Breast epithelium (tissue), 4 donors: ENCODE data around the gene C1S. TPM values are rescaled to one million over a fixed set of nuclear protein-coding genes. Genes with fewer than 3 reads are reported as not detected.

Source experiments
- DNase-seq, 2 donors: peaks; one replicate each; pipeline ENCODE4 v3.0.0-alpha.2; 2019; ENCODE audit warnings: low spot score in 2 of 2
- H3K27ac ChIP-seq, 2 donors: fragments of 200-600 bp; sonication (generic) in 1 of 2; one replicate each; pipeline ENCODE4 v1.5.1; 2016 to 2019; ENCODE audit warnings: mild to moderate bottlenecking in 1 of 2
- H3K27me3 ChIP-seq, 2 donors: fragments of 200-600 bp; sonication (generic) in 1 of 2; one replicate each; pipeline versions ENCODE4 v1.5.1 to v1.6.0; 2017 to 2019; ENCODE audit warnings: control low read depth in 1 of 2, mild to moderate bottlenecking in 1 of 2
- H3K36me3 ChIP-seq: fragments of 200-600 bp; one replicate; pipeline ENCODE4 v1.5.1; 2019
- H3K4me1 ChIP-seq, 2 donors: fragments of 200-600 bp; sonication (generic); one replicate each; pipeline ENCODE4 v1.5.1; 2016 to 2019; ENCODE audit warnings: control low read depth in 1 of 2
- H3K4me3 ChIP-seq, 3 donors: fragments of 200-600 bp; sonication (generic); 1 replicate in 2 of 3; 2 replicates in 1 of 3; pipeline ENCODE4 v1.5.1; 2016 to 2019; ENCODE audit warnings: mild to moderate bottlenecking in 3 of 3, moderate library complexity in 2 of 3
- H3K9me3 ChIP-seq, 2 donors: fragments of 200-600 bp; sonication (generic) in 1 of 2; one replicate each; pipeline ENCODE4 v1.5.1; 2016 to 2019; ENCODE audit warnings: control low read depth in 1 of 2
- POLR2A ChIP-seq: fragments of 450-650 bp; IDR thresholded peaks from one replicate; pipeline ENCODE4 v1.6.1; 2016; ENCODE audit warnings: antibody characterized with exemption, mild to moderate bottlenecking, moderate library complexity
- POLR2AphosphoS5 ChIP-seq, 3 donors: sonication (generic); formaldehyde crosslinking; IDR thresholded peaks; one replicate each; pipeline ENCODE4 v1.6.1; 2017; ENCODE audit warnings: antibody characterized with exemption in 3 of 3
- intact Hi-C: fragments of 100-400 bp; cut with DNase I; formaldehyde crosslinking; loops from one replicate; pipeline ENCODE4 v1.15.1; 2023; ENCODE audit warnings: low total_unique reads
- total RNA-seq, 3 donors: library from RNA; depleted of rRNA; stranded (reverse); fragments of >200 nt; gene quantifications; one replicate each; pipeline ENCODE4 v1.1.0, GENCODE V29; 2016
- TF ChIP-seq, protein P1 (sequence below), 3 donors: fragments of 450-650 bp; IDR thresholded peaks; one replicate each; pipeline ENCODE4 v1.5.1; 2016 to 2017; ENCODE audit warnings: antibody characterized with exemption in 3 of 3, mild to moderate bottlenecking in 3 of 3, moderate library complexity in 3 of 3

Gene C1S
- total RNA-seq, 3 donors from 2014 or later: 307 to 959 (median 622) TPM

- TF ChIP-seq POLR2AphosphoS5 (IDR thresholded peaks at IDR 0.05): no peak
- Histone ChIP-seq H3K9me3 (no peaks in the 10 kb centered on the region), H3K4me1 (peaks cover 0 to 3% of the 10 kb centered on the region in 2 donors), H3K4me3 (no peak overlapping the region), H3K27me3 (no peaks in the 10 kb centered on the region), H3K27ac (peak overlapping the region in 1 of 2 donors; percentile 48), H3K36me3 (no peaks in the 10 kb centered on the region)
- intact Hi-C loops: no loop called here
- DNase-seq: no peak
Observed at GRCh38 chr12:7083125-7083524, 22.6 kb downstream of the C1S start.

- H3K27ac ChIP-seq: peak overlapping the region; percentile 88 to 98
- DNase-seq: no peak
Observed at GRCh38 chr12:7089196-7089871, 28.8 kb downstream of the C1S start.

GRCh38 chr12:7090222-7090998 is 29.9 kb downstream of the C1S start:
- no peaks in the 10 kb centered on the region for H3K27me3 ChIP-seq
- no peak for DNase-seq
- TF ChIP-seq POLR2AphosphoS5 (IDR thresholded peaks at IDR 0.05) (peak in 1 of 3 donors; percentile 19), POLR2A (no peak)
- intact Hi-C loops: no loop called here
- H3K9me3 ChIP-seq: no peaks in the 10 kb centered on the region
- H3K27ac ChIP-seq: peak overlapping the region; percentile 88 to 98
- H3K4me1 ChIP-seq: peaks cover 2 to 8% of the 10 kb centered on the region in 2 donors
- H3K4me3 ChIP-seq: peak overlapping the region; percentile 55 to 77 (median 63)
- no peaks in the 10 kb centered on the region for H3K36me3 ChIP-seq

More at GRCh38 chr12:7089196-7089871, 28.8 kb downstream of the C1S start:
- H3K27me3 ChIP-seq: no peaks in the 10 kb centered on the region
- TF ChIP-seq POLR2A (no peak), POLR2AphosphoS5 (IDR thresholded peaks at IDR 0.05) (no peak)
- TF ChIP-seq, protein P1, sequence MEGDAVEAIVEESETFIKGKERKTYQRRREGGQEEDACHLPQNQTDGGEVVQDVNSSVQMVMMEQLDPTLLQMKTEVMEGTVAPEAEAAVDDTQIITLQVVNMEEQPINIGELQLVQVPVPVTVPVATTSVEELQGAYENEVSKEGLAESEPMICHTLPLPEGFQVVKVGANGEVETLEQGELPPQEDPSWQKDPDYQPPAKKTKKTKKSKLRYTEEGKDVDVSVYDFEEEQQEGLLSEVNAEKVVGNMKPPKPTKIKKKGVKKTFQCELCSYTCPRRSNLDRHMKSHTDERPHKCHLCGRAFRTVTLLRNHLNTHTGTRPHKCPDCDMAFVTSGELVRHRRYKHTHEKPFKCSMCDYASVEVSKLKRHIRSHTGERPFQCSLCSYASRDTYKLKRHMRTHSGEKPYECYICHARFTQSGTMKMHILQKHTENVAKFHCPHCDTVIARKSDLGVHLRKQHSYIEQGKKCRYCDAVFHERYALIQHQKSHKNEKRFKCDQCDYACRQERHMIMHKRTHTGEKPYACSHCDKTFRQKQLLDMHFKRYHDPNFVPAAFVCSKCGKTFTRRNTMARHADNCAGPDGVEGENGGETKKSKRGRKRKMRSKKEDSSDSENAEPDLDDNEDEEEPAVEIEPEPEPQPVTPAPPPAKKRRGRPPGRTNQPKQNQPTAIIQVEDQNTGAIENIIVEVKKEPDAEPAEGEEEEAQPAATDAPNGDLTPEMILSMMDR (IDR thresholded peaks at IDR 0.05): no peak
- peak overlapping the region in 2 of 3 donors; percentile 63 to 77 for H3K4me3 ChIP-seq
- H3K9me3 ChIP-seq: no peaks in the 10 kb centered on the region
- H3K36me3 ChIP-seq: no peaks in the 10 kb centered on the region
- peaks cover 2 to 8% of the 10 kb centered on the region in 2 donors for H3K4me1 ChIP-seq
- intact Hi-C loops: no loop called here

GRCh38 chr12:7091171-7091570 is 30.7 kb downstream of the C1S start:
- peak overlapping the region; percentile 55 to 77 (median 63) for H3K4me3 ChIP-seq
- H3K4me1 ChIP-seq: peaks cover 2 to 8% of the 10 kb centered on the region in 2 donors
- intact Hi-C loops: no loop called here

DNA sequence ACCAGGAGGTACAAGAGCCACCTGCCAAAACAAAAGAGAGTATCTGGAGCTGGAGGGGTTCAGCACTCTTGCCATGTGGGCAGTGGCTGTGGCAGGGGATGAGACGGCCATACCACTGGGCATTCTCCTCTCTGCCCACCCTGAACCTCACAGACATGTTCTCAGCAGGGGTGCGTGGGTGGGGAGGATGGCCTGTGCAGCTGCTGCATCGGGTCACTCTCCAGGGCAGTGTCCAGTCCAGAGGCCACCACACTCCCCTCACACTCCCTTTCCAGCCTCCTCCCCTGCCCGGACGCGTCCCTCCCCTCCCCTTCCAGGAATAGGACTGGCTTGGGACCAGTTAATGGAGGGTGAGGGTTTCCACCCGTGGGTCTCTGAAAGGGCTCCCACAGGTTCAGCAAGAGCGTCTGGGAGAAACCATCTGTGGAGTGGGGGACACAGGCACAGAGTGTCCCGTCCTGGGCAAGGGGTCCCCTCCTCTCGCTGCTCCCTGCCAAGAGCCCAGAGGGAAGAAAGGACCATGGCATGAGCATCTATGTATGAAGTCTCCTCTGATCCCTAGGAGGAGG is 31.2 kb downstream of the C1S start:
- Histone ChIP-seq H3K9me3 (no peaks in the 10 kb centered on the region), H3K4me3 (peak overlapping the region; percentile 55 to 77 (median 63)), H3K27ac (peak overlapping the region; percentile 88 to 98), H3K36me3 (no peaks in the 10 kb centered on the region), H3K27me3 (no peaks in the 10 kb centered on the region), H3K4me1 (peaks cover 2 to 8% of the 10 kb centered on the region in 2 donors)
- TF ChIP-seq, protein P1 (IDR thresholded peaks at IDR 0.05): no peak
- peak in 1 of 3 donors; percentile 10 for TF ChIP-seq POLR2AphosphoS5 (IDR thresholded peaks at IDR 0.05)
- no peak for DNase-seq
- intact Hi-C loops: no loop called here

More at GRCh38 chr12:7091171-7091570, 30.7 kb downstream of the C1S start:
- TF ChIP-seq, protein P1 (IDR thresholded peaks at IDR 0.05): no peak
- no peak for TF ChIP-seq POLR2A
- TF ChIP-seq POLR2AphosphoS5 (IDR thresholded peaks at IDR 0.05): no peak
- DNase-seq: no peak
- H3K9me3 ChIP-seq: no peaks in the 10 kb centered on the region
- H3K36me3 ChIP-seq: no peaks in the 10 kb centered on the region
- H3K27ac ChIP-seq: peak overlapping the region; percentile 88 to 98
- H3K27me3 ChIP-seq: no peaks in the 10 kb centered on the region
